Measurements from ENCODE around the gene C5orf47.

- TF ChIP-seq CTCF (optimal IDR thresholded peaks at IDR 0.05 in 1 of 3, IDR thresholded peaks at IDR 0.05 in 1 of 3, conservative IDR thresholded peaks at IDR 0.05 in 1 of 3; ENCODE audit: extremely low read depth in 1 of 3, insufficient read depth in 2 of 3, low read length in 3 of 3) (no peak), EZH2 (IDR thresholded peaks at IDR 0.05; ENCODE audit: low read length) (no peak)
Observed at GRCh38 chr5:174010365-174010764, 21.4 kb downstream of the C5orf47 start.

Data from keratinocyte (primary cell).